NCI-H446 (cell line): ENCODE data around the gene LDB2.

Experiments used
- DNase-seq, 2 experiments: peaks; one replicate each; lab custom pipeline; 2025; lab: John Stamatoyannopoulos, UW

Gene LDB2

DNA sequence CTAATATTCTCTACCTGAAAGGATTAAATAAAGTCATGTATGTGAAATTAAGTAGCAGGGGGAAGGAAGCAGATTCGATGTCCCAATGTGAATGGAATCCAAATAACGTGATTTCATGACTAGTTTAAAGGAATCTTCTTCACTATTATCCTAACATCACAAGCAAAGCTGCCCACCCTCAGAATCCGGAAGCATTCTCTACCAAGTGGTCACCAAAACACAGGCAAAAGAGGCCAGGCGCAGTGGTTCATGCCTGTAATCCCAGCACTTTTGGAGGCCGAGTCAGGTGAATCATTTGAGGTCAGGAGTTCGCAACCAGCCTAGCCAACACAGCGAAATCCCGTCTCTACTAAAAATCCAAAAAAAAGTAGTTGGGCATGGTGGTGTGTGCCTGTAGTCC, 212.9 kb downstream of the LDB2 start:
- no peak for DNase-seq

GRCh38 chr4:16684935-16685334, 213.5 kb downstream of the LDB2 start:
- DNase-seq: no peak

GRCh38 chr4:16684097-16684496, 214.3 kb downstream of the LDB2 start:
- DNase-seq: no peak

DNA sequence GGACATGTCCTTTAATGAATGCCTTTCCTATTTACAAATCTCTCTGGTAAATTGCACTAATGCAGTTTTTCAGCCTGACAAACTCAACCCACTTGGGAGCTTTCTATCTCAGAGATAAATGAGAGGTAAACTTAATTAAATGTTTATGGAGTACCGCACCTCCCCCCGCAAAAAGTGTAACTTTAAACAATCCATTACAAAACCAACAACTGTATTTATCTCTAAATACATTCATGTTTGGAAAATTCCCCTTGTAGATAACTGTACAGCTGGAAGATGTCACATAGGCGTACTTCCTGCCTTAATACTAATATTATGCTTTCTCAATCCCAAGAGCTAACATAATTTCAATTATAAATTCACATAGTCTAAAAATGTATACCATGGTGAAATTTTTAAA, 215.5 kb downstream of the LDB2 start:
- no peak for DNase-seq

DNA sequence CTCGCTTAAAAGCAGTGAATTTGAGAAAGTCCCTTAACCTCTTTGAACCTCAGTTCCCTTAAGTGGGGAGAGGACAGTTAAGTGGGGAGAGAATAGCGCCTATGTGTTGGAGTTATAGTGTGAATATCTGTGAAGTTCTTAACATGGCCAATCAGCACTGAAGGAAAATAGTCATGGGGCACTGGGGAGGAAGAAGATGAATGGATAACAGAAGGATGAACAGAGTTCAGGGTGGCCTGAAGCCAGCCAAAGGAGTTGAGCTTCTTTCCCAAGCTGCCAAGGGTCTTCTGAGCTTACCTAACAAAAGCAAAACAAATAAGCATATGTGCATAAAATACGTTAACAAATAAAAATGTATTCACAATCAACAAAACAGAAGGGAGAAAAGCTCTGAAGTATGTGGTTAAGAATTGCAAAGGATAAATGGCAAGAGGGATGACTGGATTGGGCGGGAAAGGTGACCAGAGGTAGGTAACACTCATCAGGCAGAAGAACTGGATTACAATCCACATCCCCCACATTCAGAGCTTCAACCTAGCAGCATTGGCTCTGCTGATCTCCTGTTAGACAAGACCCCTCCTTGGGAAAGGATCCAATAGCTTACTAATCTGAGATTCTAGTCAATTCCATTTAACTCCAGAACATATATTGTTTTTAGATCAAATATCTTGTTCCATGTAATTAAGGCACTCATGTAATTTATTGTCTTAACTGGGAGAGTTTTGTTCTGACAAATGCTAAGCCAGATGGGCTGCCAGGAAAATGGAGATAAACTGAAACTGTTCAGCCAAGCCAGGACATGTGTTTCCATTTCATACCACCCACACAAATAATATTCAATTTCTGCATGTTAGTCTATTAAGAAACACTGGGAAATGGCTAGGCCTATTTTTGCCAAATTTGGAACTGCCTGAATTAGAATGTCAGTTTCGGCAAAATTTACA, 221.2 kb downstream of the LDB2 start:
- no peak for DNase-seq

GRCh38 chr4:16676230-16676770, 222.1 kb downstream of the LDB2 start:
- no peak for DNase-seq

DNA sequence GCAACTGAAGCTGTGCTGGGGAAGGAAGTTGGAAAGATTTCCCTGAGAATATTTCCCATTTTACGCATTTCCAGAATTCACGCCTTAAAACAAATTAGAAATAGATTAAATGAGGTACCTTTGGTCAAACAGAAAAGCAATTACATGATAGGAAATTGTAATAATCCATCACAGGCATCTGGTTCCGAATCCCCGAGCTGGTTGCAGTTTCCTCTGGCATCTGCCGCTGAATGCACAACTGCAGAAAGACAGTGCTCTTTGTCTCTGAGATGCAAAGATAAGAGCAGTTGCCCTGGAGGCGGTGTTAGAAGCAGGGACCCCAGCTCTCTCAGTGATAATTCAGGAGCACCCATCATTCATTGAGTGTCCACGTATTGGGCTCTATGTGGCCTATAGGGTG, 224.4 kb downstream of the LDB2 start:
- no peak for DNase-seq

GRCh38 chr4:16672421-16672820, 226.0 kb downstream of the LDB2 start:
- DNase-seq: no peak

DNA sequence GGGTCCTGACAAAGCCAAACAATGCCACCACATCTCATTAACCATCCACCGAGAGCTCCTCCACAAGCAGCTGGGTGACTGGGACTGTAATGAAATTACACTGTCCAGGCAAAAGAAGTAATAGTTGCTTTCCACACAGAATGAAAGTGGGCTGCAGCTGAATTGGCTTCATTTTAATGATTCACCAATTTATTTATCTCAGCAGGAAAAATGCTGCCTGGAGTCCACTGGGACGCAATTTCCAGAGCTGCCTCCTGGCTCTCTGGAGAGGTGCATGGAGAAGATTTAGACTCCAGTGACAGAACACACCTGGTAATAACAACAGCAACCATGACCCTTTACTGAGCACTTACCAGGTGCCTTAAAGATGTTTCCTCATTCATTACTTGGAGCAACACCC, 226.7 kb downstream of the LDB2 start:
- DNase-seq: no peak

DNA sequence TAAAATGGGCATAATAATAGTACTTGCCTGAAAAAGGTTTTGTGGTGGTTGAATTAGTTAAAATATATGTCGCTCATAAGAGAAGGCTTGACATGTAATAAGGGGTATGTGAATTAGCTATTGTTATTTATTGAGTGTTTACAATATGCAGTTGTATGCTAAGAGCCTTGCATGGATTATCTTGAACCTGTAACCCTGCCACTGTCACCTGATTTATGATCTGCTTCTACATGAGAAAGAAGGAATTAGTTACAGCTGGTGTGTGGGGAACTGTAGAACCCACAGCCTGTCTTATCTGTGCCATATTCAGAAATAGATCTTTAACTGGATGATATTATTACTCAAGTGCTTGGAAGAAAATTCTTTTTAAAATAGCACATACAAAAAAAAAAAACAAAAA, 227.7 kb downstream of the LDB2 start:
- no peak for DNase-seq

DNA sequence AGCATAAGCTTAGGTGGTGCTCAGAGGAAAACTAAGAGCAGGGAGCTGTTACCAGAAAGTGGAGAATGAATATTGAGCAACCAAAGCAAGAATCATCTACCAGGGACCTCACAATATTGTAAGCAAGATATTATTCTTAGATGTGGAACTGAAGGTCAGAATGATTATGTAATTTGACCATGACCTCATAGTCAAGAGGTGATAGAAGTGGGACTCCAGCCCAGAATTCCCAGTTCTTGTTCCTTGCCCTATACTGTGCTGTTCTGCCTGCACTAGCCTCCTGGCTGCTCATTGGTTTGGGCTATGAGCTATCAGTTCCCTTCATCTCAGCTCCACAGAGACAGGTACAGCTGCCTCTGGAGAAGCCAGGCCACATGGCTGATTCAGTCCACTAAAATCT, 229.4 kb downstream of the LDB2 start:
- no peak for DNase-seq

GRCh38 chr4:16668488-16668887, 230.0 kb downstream of the LDB2 start:
- DNase-seq: no peak

DNA sequence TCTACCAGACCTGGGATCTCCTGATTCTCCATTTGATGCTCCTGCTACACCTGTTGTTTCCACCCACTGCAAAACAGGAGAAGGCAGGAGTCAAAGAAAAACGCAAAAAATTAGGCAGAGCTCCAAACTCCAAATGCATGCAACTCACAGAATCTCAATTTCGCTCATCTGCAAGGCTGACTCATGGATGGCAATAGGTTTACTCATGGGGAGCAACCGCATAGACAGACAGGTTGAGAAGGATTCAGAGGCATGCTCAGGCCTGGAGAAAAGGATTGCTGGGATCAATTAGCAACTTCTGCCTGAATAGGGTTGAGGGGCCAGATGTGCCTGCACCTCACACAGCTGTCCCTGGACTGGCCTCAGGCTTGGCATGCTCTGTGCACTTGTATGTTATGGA, 231.0 kb downstream of the LDB2 start:
- no peak for DNase-seq

DNA sequence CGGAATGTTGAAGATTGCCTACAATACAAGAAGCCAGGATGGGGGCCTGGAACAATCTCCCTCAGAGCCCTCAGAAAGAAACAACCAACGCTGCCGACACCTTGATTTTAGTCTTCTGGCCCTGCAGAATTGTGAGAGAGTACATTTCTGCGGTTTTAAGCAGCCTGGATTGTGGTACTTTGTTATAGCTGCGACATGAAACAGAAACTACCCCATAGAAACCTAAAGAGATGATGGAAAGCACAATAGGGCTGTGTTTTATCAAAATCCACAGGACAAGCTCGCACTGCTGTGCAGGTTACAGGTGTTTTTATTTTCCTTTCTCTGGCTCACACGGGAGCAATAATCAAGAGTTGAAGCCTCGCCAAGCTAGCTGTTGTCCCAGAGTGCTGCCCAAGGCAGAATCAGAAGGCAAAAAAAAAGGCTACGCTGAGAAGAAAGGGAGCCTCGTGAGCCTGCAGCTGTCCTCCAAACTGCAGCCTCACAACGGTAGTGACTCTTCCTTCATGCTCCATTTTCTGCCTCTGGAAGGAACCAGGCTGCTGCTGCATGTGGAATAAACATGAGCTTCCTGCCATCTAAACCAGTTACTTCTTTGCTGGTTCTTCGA, 232.4 kb downstream of the LDB2 start:
- DNase-seq: no peak

GRCh38 chr4:16663732-16664131, 234.7 kb downstream of the LDB2 start:
- DNase-seq: no peak

- no peak for DNase-seq
Observed at GRCh38 chr4:16663307-16663706, 235.1 kb downstream of the LDB2 start.

DNA sequence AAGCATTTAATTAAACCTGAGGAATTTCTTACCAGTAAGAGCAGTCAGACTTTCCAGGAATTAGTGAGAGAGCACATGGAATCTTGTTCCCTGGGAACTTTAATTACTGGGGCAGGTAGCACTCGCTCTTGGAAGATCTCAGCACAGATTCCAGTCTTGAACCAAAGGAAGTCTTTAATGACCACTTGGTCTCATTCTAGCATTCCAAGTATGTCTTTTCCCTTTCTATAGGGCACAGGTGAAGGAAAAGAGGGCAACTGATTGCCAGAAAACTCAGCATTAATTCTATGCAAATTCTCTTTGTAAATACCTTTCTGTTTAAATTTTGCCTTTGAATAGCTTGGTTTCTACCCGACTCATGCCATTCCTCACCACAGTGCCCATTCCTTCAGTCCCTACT, 236.6 kb downstream of the LDB2 start:
- no peak for DNase-seq

DNA sequence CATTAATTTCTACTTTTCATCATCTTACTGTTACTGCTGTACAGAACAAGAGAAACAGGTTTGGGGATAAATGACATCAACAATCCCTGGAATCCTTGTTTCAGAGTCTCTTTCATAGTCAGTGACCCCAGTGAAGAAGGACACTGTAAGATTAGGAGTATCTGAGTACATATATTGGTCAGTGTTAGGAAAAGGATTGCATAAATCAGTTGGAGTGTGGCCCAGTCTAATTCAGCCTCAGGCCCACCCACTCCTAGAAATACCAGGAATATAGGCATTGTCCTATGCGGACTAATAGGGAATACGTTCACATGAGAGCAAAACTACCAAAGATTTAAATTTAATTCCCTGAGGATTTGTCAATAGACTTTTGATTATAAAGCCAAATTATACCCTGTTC, 237.8 kb downstream of the LDB2 start:
- DNase-seq: no peak

DNA sequence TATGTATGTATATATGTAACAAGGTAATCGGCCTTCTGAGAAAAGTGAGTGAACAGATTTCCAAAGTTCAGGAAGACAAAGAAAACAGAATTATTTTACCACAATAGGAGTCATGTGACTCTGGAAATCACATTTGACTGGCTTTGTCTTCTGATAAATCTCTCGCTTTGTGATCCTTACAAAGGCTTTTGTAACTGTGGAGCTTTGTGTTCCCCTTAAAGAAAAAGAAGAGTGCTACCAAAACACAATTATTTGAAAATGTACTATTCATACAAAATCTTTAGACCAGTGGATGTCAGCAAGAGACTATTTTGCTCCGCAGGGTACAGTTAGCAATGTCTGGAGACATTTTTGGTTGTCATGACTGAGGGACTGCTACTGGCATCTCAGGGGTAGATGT, 238.8 kb downstream of the LDB2 start:
- no peak for DNase-seq

GRCh38 chr4:16659079-16659478, 239.4 kb downstream of the LDB2 start:
- DNase-seq: no peak

DNA sequence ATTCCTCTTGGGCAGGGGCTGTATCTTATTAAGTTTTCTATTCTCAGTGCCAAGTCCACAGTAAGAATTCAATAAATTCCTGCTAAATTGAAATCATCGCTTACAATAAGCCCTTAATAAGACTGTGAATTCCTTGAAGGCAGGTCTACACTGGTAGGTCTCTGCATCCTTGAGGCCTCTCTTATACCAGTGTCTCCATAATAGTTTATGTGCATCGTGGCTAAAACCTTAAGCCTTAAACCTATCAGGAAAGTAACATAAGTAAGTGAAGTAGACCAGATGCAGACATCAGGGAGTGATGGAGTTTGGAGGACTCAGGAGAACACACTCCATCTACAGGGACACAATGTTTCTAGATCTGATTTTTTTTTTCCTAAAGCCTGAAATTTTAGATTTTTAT, 240.3 kb downstream of the LDB2 start:
- DNase-seq: no peak

GRCh38 chr4:16655111-16655510, 243.3 kb downstream of the LDB2 start:
- no peak for DNase-seq

DNA sequence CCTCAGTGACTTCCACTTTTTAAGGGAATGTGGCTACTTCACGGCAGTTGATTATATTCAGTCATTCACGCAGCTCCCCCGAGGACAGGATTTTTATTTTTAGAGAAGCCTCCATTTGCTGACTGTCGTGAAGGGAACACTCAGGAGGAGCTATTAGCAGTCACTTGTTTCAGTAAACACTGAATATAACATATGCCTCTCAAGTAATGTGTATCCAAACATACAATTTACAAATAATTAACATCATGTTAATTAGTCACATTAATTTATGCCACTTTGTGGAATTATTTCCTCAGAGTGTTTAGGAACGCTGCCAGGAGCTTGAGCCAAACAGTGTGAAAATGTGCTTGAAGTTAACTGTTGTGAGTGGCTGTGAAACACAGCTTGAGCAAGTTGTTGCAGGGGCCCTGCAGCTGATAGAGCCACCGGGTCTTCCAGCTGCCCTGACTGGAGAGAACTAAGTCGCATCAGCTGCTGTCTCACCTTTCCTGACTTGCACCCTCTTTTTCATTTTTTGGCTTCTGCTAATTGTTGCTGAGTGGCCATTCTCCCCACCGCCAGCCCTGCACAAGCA, 245.6 kb downstream of the LDB2 start:
- no peak for DNase-seq
